Vagina (tissue), 2 donors: ENCODE data around the gene EGFR. TPM values are rescaled to one million over a fixed set of nuclear protein-coding genes. Genes with fewer than 3 reads are reported as not detected.

Experiments
- DNase-seq, 2 donors: peaks; one replicate each; pipeline ENCODE4 v3.0.0-alpha.2; 2017; ENCODE audit errors: extremely low spot score in 2 of 2
- H3K27ac ChIP-seq: fragments of 200-600 bp; sonication (generic); one replicate; pipeline ENCODE4 v1.5.1; 2019
- H3K27me3 ChIP-seq: fragments of 200-600 bp; sonication (generic); one replicate; pipeline ENCODE4 v1.5.1; 2019
- H3K36me3 ChIP-seq, 2 donors: fragments of 200-600 bp; sonication (generic); one replicate each; pipeline ENCODE4 v1.5.1; 2017 to 2019
- H3K4me1 ChIP-seq: fragments of 200-600 bp; sonication (generic); one replicate; pipeline ENCODE4 v1.5.1; 2019
- H3K4me3 ChIP-seq, 2 donors: fragments of 200-600 bp; sonication (generic); 1 replicate in 1 of 2; 2 replicates in 1 of 2; pipeline ENCODE4 v1.5.1; 2016 to 2019
- H3K9me3 ChIP-seq: fragments of 200-600 bp; sonication (generic); one replicate; pipeline ENCODE4 v1.5.1; 2019
- POLR2A ChIP-seq, 2 donors: fragments of 450-650 bp; IDR thresholded peaks; one replicate each; pipeline ENCODE4 v1.6.1; 2017; ENCODE audit warnings: antibody characterized with exemption in 2 of 2, mild to moderate bottlenecking in 2 of 2, moderate library complexity in 2 of 2
- POLR2AphosphoS5 ChIP-seq, 2 donors: sonication (generic); formaldehyde crosslinking; IDR thresholded peaks; one replicate each; pipeline ENCODE4 v1.9.0; 2017; ENCODE audit warnings: antibody characterized with exemption in 2 of 2, mild to moderate bottlenecking in 2 of 2, low read depth in 1 of 2; ENCODE audit not compliant: insufficient read depth in 1 of 2
- intact Hi-C: fragments of 100-400 bp; cut with DNase I; formaldehyde crosslinking; loops from one replicate; pipeline ENCODE4 v1.15.1; 2023
- total RNA-seq: library from RNA; depleted of rRNA; stranded (reverse); fragments of >200 nt; gene quantifications from one replicate; pipeline ENCODE4 v1.2.3, GENCODE V29; 2016
- TF ChIP-seq, protein P1 (sequence below), 3 experiments: fragments of 450-650 bp in 2 of 3; fragments of 200-600 bp in 1 of 3; sonication (generic) in 1 of 3; IDR thresholded peaks; one replicate each; pipeline ENCODE4 v1.5.1; 2017 to 2019; ENCODE audit warnings: antibody characterized with exemption in 3 of 3, mild to moderate bottlenecking in 2 of 3, moderate library complexity in 2 of 3

Gene EGFR
- total RNA-seq, 1 donor from 2014 or later, result 130 TPM

GRCh38 chr7:55172881-55173609 lies 154.2 kb downstream of the EGFR start:
- H3K9me3 ChIP-seq, result no peaks in the 10 kb centered on the region
- intact Hi-C loops, result no loop called here

DNA sequence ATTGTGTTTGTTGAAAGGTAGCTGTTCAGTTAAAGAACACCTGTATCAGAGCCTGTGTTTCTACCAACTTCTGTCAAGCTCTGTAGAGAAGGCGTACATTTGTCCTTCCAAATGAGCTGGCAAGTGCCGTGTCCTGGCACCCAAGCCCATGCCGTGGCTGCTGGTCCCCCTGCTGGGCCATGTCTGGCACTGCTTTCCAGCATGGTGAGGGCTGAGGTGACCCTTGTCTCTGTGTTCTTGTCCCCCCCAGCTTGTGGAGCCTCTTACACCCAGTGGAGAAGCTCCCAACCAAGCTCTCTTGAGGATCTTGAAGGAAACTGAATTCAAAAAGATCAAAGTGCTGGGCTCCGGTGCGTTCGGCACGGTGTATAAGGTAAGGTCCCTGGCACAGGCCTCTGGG lies 154.9 kb downstream of the EGFR start:
- intact Hi-C loops, result no loop called here
- peak in 1 of 2 donors; percentile 79 for DNase-seq
- Histone ChIP-seq H3K4me3 (no peak overlapping the region), H3K27me3 (no peaks in the 10 kb centered on the region), H3K27ac (peak overlapping the region; percentile 36), H3K36me3 (peaks cover 0 to 68% of the 10 kb centered on the region in 2 donors), H3K9me3 (no peaks in the 10 kb centered on the region), H3K4me1 (peaks cover 5% of the 10 kb centered on the region)
- no peak for TF ChIP-seq POLR2AphosphoS5 (IDR thresholded peaks at IDR 0.05; ENCODE audit: insufficient read depth in 1 of 2, low read depth in 1 of 2)
- TF ChIP-seq, protein P1, sequence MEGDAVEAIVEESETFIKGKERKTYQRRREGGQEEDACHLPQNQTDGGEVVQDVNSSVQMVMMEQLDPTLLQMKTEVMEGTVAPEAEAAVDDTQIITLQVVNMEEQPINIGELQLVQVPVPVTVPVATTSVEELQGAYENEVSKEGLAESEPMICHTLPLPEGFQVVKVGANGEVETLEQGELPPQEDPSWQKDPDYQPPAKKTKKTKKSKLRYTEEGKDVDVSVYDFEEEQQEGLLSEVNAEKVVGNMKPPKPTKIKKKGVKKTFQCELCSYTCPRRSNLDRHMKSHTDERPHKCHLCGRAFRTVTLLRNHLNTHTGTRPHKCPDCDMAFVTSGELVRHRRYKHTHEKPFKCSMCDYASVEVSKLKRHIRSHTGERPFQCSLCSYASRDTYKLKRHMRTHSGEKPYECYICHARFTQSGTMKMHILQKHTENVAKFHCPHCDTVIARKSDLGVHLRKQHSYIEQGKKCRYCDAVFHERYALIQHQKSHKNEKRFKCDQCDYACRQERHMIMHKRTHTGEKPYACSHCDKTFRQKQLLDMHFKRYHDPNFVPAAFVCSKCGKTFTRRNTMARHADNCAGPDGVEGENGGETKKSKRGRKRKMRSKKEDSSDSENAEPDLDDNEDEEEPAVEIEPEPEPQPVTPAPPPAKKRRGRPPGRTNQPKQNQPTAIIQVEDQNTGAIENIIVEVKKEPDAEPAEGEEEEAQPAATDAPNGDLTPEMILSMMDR (IDR thresholded peaks at IDR 0.05), result no peak
- TF ChIP-seq POLR2A (IDR thresholded peaks at IDR 0.05), result no peak

More at GRCh38 chr7:55172881-55173609, 154.2 kb downstream of the EGFR start:
- Histone ChIP-seq H3K4me3 (no peak overlapping the region), H3K27ac (peak overlapping the region; percentile 36), H3K27me3 (no peaks in the 10 kb centered on the region), H3K4me1 (no peaks in the 10 kb centered on the region), H3K36me3 (peaks cover 0 to 62% of the 10 kb centered on the region in 2 donors)
- peak in 1 of 2 donors; percentile 60 for DNase-seq
- TF ChIP-seq, protein P1 (IDR thresholded peaks at IDR 0.05), result no peak
- TF ChIP-seq POLR2A (IDR thresholded peaks at IDR 0.05) (no peak), POLR2AphosphoS5 (IDR thresholded peaks at IDR 0.05; ENCODE audit: insufficient read depth in 1 of 2, low read depth in 1 of 2) (no peak)

DNA sequence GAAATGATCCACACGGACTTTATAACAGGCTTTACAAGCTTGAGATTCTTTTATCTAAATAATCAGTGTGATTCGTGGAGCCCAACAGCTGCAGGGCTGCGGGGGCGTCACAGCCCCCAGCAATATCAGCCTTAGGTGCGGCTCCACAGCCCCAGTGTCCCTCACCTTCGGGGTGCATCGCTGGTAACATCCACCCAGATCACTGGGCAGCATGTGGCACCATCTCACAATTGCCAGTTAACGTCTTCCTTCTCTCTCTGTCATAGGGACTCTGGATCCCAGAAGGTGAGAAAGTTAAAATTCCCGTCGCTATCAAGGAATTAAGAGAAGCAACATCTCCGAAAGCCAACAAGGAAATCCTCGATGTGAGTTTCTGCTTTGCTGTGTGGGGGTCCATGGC lies 155.6 kb downstream of the EGFR start:
- TF ChIP-seq, protein P1 (IDR thresholded peaks at IDR 0.05), result no peak
- TF ChIP-seq POLR2A (IDR thresholded peaks at IDR 0.05) (no peak), POLR2AphosphoS5 (IDR thresholded peaks at IDR 0.05; ENCODE audit: insufficient read depth in 1 of 2, low read depth in 1 of 2) (no peak)
- no peak overlapping the region for H3K4me3 ChIP-seq
- peaks cover 12% of the 10 kb centered on the region for H3K4me1 ChIP-seq
- DNase-seq, result no peak
- intact Hi-C loops, result no loop called here
- peak overlapping the region; percentile 36 for H3K27ac ChIP-seq
- H3K36me3 ChIP-seq, result peaks cover 0 to 67% of the 10 kb centered on the region in 2 donors
- H3K27me3 ChIP-seq, result no peaks in the 10 kb centered on the region
- H3K9me3 ChIP-seq, result no peaks in the 10 kb centered on the region

GRCh38 chr7:55174856-55175255 lies 156.0 kb downstream of the EGFR start:
- H3K4me3 ChIP-seq, result no peak overlapping the region
- DNase-seq, result peak in 1 of 2 donors; percentile 64
- H3K27me3 ChIP-seq, result no peaks in the 10 kb centered on the region
- no peaks in the 10 kb centered on the region for H3K9me3 ChIP-seq
- no peak overlapping the region for H3K27ac ChIP-seq
- intact Hi-C loops, result no loop called here
- TF ChIP-seq, protein P1 (IDR thresholded peaks at IDR 0.05), result no peak
- no peak for TF ChIP-seq POLR2A (IDR thresholded peaks at IDR 0.05)
- TF ChIP-seq POLR2AphosphoS5 (IDR thresholded peaks at IDR 0.05; ENCODE audit: insufficient read depth in 1 of 2, low read depth in 1 of 2), result no peak
- H3K4me1 ChIP-seq, result peaks cover 12% of the 10 kb centered on the region
- peaks cover 0 to 64% of the 10 kb centered on the region in 2 donors for H3K36me3 ChIP-seq

DNA sequence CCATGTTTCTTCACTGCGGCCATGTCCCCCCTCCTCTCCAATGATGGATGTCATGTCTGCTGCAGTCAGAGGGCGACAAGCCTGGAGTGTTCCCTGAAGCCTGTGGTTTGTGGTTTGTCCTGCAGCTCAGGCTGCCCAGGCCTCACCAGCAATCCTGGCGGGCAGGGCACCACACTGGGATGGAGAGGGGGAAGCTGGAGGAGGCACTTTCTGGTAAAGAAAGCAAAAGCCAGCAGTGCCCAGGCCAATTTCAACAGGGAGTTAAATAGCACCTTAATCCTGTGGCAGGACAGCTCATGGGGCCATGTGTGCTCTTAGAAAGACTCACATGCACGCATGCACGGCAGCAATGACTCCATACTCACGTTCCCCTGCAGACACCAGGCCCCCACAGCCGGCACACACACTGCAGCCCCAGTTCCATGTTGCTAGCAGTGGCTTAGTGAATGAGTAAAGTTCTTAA lies 158.3 kb downstream of the EGFR start:
- H3K4me1 ChIP-seq, result peaks cover 19% of the 10 kb centered on the region
- peak overlapping the region; percentile 79 for H3K27ac ChIP-seq
- intact Hi-C loops, result no loop called here
- H3K27me3 ChIP-seq, result no peaks in the 10 kb centered on the region
- TF ChIP-seq POLR2A (IDR thresholded peaks at IDR 0.05), result no peak
- TF ChIP-seq, protein P1 (IDR thresholded peaks at IDR 0.05), result no peak
- no peak for TF ChIP-seq POLR2AphosphoS5 (IDR thresholded peaks at IDR 0.05; ENCODE audit: insufficient read depth in 1 of 2, low read depth in 1 of 2)
- peak in 1 of 2 donors; percentile 62 for DNase-seq
- no peaks in the 10 kb centered on the region for H3K9me3 ChIP-seq
- H3K4me3 ChIP-seq, result no peak overlapping the region
- H3K36me3 ChIP-seq, result peaks cover 0 to 54% of the 10 kb centered on the region in 2 donors
